HG03520 (cell line): Measurements from ENCODE around the gene FTO.
A peak's percentile ranks its signal among the peaks of the same experiment; 100 is the strongest.

ENCODE experiments used
- ATAC-seq: cut with Tn5 transposase; IDR thresholded peaks from one replicate; pipeline ENCODE4 v1.9.1; 2021; ENCODE audit warnings: mild to moderate bottlenecking, moderate library complexity; ENCODE audit not compliant: unreplicated experiment

The FTO gene

DNA sequence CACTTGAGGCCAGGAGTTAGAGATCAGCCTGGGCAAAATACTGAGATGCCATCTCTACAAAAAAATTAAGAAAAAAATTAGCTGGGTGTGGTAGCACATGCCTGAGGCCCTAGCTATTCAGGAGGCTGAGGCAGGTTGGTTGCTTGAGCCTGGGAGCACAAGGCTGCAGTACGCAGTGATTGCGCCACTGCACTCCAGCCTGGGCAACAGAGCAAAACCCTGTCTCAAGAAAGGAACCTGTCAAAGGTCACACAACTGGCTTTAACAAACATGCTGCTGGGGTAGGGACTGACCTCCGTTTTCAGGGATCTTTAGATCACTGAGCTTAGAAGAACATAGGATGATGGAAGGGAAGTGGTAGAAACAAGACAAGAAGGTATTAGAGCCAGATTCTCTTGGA, 487.6 kb downstream of the FTO start:
- no peak for ATAC-seq

DNA sequence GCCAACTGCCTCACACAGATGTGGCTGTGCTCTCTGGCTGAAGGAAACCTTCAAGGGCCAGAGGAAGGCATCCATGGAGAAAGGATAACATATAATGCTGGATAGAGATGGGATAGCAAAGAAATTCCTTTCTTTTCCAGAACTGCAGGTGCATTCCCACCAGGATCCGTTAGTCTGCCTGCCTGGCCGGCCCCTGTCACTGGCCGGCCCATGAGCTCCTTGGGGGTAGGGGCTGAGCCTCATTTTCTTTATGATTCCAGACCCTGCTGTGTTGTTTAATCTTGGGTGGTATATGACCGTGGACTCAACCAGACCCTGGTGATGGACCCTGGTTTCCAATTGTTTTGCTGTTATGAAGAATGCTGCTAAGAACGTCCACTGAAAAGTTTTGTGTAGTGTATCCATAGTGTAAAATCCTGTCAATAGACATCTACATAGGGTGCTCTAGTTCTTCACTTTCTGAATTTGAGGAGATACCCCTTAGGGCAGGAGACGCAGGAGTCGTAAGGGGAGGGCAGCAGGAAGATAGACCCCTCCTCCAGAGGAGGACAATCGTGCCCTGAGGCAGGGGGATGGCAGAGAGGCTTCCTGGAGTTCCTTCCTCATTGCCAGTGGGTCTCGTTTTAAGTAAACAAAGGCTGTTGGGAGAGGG, 489.2 kb downstream of the FTO start:
- no peak for ATAC-seq

DNA sequence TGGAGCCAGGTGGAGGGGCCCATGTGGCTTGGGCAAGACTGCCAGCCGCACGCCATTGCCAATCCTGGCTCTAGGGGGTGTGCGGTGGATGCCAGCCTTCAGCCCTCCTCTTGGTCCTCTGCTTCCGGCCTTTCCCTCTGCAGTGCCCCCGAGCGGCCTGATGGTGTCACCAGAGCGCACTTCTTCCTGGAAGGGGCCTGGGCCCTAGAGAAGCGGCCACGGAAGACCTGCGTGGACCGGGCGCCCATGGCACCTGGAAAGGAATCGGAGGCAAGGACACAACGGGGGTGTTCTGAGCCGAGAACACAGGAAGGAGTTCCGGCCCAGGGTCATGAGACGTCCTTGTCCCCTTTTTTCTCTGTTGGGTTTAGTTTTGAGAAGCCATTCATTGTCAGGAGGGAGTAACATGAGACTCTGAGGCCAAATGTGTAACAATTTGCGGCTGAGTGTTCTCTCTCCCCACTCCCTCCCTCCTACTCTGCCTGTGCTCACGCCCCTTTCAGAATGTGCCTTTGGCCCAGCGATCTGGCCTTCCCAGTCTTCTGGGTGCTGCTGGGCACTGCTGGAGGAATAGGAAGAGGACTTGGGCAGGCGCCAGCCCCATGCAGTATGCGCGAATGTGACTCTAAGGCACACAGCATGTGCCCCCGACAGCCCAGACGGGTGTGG, 489.8 kb downstream of the FTO start:
- ATAC-seq: peak; percentile 78

GRCh38 chr16:54194334-54194743, 490.4 kb downstream of the FTO start:
- no peak for ATAC-seq

GRCh38 chr16:54197758-54198157, 493.8 kb downstream of the FTO start:
- ATAC-seq: no peak

DNA sequence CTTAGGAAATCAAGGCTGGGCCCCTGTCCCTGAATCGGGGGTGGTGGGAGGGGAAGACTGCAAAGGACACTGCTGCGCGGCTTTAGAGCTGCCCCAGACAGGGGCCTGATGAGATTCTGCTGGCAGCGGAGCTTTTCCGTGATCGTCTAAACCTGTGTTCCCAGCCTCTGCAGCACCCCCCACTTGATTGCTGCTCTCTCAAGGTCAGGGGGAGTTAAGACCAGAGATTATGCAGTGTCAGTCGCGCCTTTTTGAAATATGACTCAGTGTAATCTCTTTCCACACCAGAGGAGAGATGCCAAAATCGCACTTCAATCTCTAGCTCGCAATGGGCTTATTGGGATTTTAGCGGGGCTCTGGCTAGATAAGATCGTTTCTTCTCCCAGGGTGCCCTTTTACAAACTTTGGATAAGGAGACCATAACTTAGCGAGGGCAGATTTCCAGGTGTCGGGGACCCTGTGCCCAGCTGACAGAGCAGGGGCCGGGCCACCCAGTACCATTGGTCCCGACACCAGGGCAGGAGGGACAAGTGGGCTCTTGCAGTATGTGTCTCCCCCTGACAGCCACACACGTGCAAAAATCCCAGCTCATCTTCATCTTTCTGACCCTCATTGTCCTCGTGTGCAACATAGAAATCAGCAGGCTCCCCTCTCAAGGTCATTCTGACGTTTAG, 495.7 kb downstream of the FTO start:
- ATAC-seq: no peak

GRCh38 chr16:54200161-54200534, 496.2 kb downstream of the FTO start:
- no peak for ATAC-seq

DNA sequence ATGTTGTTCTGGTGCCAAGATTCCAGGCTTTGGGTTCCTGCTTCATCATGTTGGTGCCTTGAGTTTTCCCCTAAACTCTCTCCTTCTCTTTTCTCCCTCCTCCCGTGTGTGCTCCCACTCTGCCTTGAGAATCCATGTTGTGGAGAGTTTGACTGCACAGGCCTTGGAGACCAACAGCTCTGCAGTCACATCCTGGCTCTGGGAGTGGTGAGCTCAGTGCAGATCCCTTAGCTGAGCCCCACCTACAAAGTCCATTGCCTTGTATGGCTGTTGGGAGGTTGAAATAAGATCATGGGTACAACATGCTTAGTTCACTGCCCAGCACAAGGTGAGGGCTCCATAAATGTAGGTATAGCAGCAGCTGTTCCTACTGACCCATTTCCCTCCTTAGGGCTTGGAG, 496.8 kb downstream of the FTO start:
- ATAC-seq: no peak

- no peak for ATAC-seq
Measured at GRCh38 chr16:54201200-54201599, 497.2 kb downstream of the FTO start.
